Measurements from ENCODE around the gene SET. TPM values are rescaled to one million over a fixed set of nuclear protein-coding genes. Genes with fewer than 3 reads are reported as not detected.

The SET gene

Small RNA genes lying within 50 kb of the gene (small RNA-seq; reads per million reads assigned to genes)
- gene RF00017 = not detected
- not detected for gene RN7SL560P
